WERI-Rb-1 (cell line): Measurements from ENCODE around the gene ZNF516.

Experiments
- DNase-seq: peaks from one replicate; pipeline ENCODE4 v3.0.0-alpha.2; 2020
- H3K27ac ChIP-seq: fragments of 250-450 bp; sonication (Bioruptor Pico); 2 replicates; pipeline ENCODE4 v1.5.1; 2020; ENCODE audit warnings: mild to moderate bottlenecking, moderate library complexity
- H3K27me3 ChIP-seq: fragments of 250-450 bp; sonication (Bioruptor Pico); 2 replicates; pipeline ENCODE4 v1.5.1; 2021; ENCODE audit warnings: mild to moderate bottlenecking, low read depth, moderate library complexity; ENCODE audit not compliant: insufficient read depth, severe bottlenecking
- H3K36me3 ChIP-seq: fragments of 250-450 bp; sonication (Bioruptor Pico); 2 replicates; pipeline ENCODE4 v1.5.1; 2020; ENCODE audit warnings: mild to moderate bottlenecking, moderate library complexity
- H3K4me3 ChIP-seq: 2 replicates; pipeline ENCODE4 v1.5.1; 2011; ENCODE audit warnings: low read depth, mild to moderate bottlenecking, control low read depth, low read length
- H3K9me3 ChIP-seq: fragments of 250-450 bp; sonication (Bioruptor Pico); 2 replicates; pipeline ENCODE4 v1.5.1; 2021; ENCODE audit warnings: mild to moderate bottlenecking, moderate library complexity; ENCODE audit not compliant: severe bottlenecking
- CTCF ChIP-seq: IDR thresholded peaks from 2 replicates; pipeline ENCODE4 v1.5.1; 2011; ENCODE audit warnings: low read depth, mild to moderate bottlenecking, control low read depth, inconsistent platforms, low read length

Gene ZNF516

GRCh38 chr18:76495435-76496193, 572 bp upstream of the ZNF516 start:
- peak overlapping the region; percentile 78 for H3K27ac ChIP-seq
- peak; percentile 59 for DNase-seq
- H3K27me3 ChIP-seq = no peaks in the 10 kb centered on the region
- H3K9me3 ChIP-seq = no peaks in the 10 kb centered on the region
- no peaks in the 10 kb centered on the region for H3K36me3 ChIP-seq
- 0 out of 2 replicates have a peak, but pooled peaks have one; percentile 8 for TF ChIP-seq CTCF
- peak overlapping the region; percentile 80 for H3K4me3 ChIP-seq

- peak; percentile 61 for DNase-seq
- Histone ChIP-seq H3K4me3 (peak overlapping the region; percentile 65), H3K27ac (peak overlapping the region; percentile 85), H3K9me3 (no peaks in the 10 kb centered on the region), H3K36me3 (no peaks in the 10 kb centered on the region), H3K27me3 (no peaks in the 10 kb centered on the region)
- TF ChIP-seq CTCF = no peak
Observed at GRCh38 chr18:76494231-76495005, 624 bp downstream of the ZNF516 start.

- no peak for TF ChIP-seq CTCF
- DNase-seq = peak; percentile 44
- Histone ChIP-seq H3K27me3 (no peaks in the 10 kb centered on the region), H3K4me3 (peak overlapping the region; percentile 65), H3K9me3 (no peaks in the 10 kb centered on the region), H3K36me3 (no peaks in the 10 kb centered on the region), H3K27ac (peak overlapping the region; percentile 85)
Observed at GRCh38 chr18:76493213-76494161, 1.6 kb downstream of the ZNF516 start.

GRCh38 chr18:76492669-76493212, 2.3 kb downstream of the ZNF516 start:
- H3K4me3 ChIP-seq = peak overlapping the region; percentile 65
- H3K9me3 ChIP-seq = no peaks in the 10 kb centered on the region
- H3K27me3 ChIP-seq = no peaks in the 10 kb centered on the region
- TF ChIP-seq CTCF = no peak
- peak; percentile 100 for DNase-seq
- H3K36me3 ChIP-seq = no peaks in the 10 kb centered on the region
- H3K27ac ChIP-seq = peak overlapping the region; percentile 85
